ENCODE data around the gene C4BPA. TPM values are rescaled to one million over a fixed set of nuclear protein-coding genes. Genes with fewer than 3 reads are reported as not detected.

The C4BPA gene
- not detected for polyA plus RNA-seq (2012; ENCODE audit: insufficient read length, low read depth)

DNA sequence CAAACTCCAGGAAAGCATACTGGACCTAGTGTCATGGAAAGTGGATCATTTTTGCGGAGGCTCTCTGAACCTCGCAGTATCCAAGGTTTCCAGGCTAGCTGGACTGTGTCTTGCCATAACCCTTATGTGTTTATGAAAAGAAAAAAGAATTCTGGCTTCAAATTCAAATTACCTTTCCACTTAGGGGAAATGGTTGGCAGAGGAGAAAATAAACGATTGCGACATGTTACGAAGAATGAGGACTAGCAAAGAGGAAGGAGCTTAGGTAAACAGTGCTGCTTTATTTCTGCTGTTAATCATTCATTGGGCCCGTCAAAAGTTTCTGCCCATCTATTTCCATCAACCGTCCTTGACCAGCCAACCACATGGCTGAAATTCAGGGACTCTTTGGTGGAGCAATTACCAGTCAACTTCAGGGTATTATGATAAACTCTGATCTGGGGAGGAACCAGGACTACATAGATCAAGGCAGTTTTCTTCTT lies at the start of gene C4BPA:
Gene C4BPA (plus strand): TSS at position 342 of the 482 bp plus-strand sequence. CDS start 8,793 bp downstream, outside the sequence.
- TF ChIP-seq, protein P1, sequence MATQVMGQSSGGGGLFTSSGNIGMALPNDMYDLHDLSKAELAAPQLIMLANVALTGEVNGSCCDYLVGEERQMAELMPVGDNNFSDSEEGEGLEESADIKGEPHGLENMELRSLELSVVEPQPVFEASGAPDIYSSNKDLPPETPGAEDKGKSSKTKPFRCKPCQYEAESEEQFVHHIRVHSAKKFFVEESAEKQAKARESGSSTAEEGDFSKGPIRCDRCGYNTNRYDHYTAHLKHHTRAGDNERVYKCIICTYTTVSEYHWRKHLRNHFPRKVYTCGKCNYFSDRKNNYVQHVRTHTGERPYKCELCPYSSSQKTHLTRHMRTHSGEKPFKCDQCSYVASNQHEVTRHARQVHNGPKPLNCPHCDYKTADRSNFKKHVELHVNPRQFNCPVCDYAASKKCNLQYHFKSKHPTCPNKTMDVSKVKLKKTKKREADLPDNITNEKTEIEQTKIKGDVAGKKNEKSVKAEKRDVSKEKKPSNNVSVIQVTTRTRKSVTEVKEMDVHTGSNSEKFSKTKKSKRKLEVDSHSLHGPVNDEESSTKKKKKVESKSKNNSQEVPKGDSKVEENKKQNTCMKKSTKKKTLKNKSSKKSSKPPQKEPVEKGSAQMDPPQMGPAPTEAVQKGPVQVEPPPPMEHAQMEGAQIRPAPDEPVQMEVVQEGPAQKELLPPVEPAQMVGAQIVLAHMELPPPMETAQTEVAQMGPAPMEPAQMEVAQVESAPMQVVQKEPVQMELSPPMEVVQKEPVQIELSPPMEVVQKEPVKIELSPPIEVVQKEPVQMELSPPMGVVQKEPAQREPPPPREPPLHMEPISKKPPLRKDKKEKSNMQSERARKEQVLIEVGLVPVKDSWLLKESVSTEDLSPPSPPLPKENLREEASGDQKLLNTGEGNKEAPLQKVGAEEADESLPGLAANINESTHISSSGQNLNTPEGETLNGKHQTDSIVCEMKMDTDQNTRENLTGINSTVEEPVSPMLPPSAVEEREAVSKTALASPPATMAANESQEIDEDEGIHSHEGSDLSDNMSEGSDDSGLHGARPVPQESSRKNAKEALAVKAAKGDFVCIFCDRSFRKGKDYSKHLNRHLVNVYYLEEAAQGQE (IDR thresholded peaks at IDR 0.05; ENCODE audit: insufficient read depth in 1 of 2, low read depth in 2 of 2, low read length in 2 of 2) = no peak
- TF ChIP-seq TAF1 (IDR thresholded peaks at IDR 0.05; ENCODE audit: borderline replicate concordance, insufficient read depth, low read length) (no peak), FOXP2 (optimal IDR thresholded peaks at IDR 0.05; ENCODE audit: borderline replicate concordance, extremely low read depth, extremely low read length, insufficient read depth) (no peak), SIN3A (IDR thresholded peaks at IDR 0.05; ENCODE audit: borderline replicate concordance, insufficient read depth, low read length) (no peak), POLR2AphosphoS5 (IDR thresholded peaks at IDR 0.05; ENCODE audit: low read depth, low read length) (no peak)

DNA sequence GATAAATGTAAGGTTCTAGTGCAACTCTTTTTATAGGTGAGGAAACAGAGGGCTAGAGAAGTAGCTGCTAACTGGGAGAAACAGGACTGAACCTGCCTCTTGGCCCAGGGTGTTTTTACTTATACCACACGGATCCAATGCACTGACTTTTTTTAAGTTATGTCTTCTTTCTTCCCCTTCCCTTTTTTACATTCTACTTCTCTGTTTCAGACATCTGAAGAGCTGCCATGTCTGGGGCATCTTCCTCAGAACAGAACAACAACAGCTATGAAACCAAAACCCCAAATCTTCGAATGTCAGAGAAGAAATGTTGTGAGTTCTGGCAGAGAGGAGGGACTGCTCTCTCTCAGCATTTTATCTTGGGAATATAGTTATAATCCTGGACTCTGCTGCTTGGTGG lies 49.5 kb upstream of the C4BPA start:
- TF ChIP-seq FOXP2 (optimal IDR thresholded peaks at IDR 0.05; ENCODE audit: borderline replicate concordance, extremely low read depth, extremely low read length, insufficient read depth) (no peak), POLR2AphosphoS5 (IDR thresholded peaks at IDR 0.05; ENCODE audit: low read depth, low read length) (no peak)

GRCh38 chr1:207055386-207056001 lies 48.5 kb upstream of the C4BPA start:
- no peak for TF ChIP-seq FOXP2 (optimal IDR thresholded peaks at IDR 0.05; ENCODE audit: borderline replicate concordance, extremely low read depth, extremely low read length, insufficient read depth)
- TF ChIP-seq TAF1 (IDR thresholded peaks at IDR 0.05; ENCODE audit: borderline replicate concordance, insufficient read depth, low read length) = no peak
- TF ChIP-seq, protein P1 (IDR thresholded peaks at IDR 0.05; ENCODE audit: insufficient read depth in 1 of 2, low read depth in 2 of 2, low read length in 2 of 2) = no peak
- no peak for TF ChIP-seq SIN3A (IDR thresholded peaks at IDR 0.05; ENCODE audit: borderline replicate concordance, insufficient read depth, low read length)
- TF ChIP-seq POLR2AphosphoS5 (IDR thresholded peaks at IDR 0.05; ENCODE audit: low read depth, low read length) = no peak

DNA sequence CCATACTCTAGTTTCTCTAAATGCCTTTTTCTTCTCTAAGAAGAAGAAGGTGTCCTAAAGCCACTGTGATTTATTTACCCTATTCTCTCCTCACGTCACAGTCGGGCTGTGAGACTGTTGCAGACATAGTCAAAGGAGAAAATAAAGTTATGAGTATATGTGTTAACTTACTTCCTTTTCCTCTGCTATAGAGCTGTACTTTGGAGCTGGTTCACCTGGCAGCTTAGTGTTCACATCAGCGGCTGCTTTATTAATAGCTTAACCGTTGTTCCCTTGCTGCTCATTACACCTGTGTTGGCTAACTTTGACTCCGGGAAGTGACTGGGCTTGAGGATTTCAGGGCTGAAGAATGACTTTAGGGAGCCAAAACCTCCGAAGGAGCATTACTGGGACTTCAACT lies 47.4 kb upstream of the C4BPA start:
- TF ChIP-seq SIN3A (IDR thresholded peaks at IDR 0.05; ENCODE audit: borderline replicate concordance, insufficient read depth, low read length) = no peak
- TF ChIP-seq FOXP2 (optimal IDR thresholded peaks at IDR 0.05; ENCODE audit: borderline replicate concordance, extremely low read depth, extremely low read length, insufficient read depth) = no peak
- TF ChIP-seq, protein P1 (IDR thresholded peaks at IDR 0.05; ENCODE audit: insufficient read depth in 1 of 2, low read depth in 2 of 2, low read length in 2 of 2) = no peak
- no peak for TF ChIP-seq POLR2AphosphoS5 (IDR thresholded peaks at IDR 0.05; ENCODE audit: low read depth, low read length)
- TF ChIP-seq TAF1 (IDR thresholded peaks at IDR 0.05; ENCODE audit: borderline replicate concordance, insufficient read depth, low read length) = no peak

DNA sequence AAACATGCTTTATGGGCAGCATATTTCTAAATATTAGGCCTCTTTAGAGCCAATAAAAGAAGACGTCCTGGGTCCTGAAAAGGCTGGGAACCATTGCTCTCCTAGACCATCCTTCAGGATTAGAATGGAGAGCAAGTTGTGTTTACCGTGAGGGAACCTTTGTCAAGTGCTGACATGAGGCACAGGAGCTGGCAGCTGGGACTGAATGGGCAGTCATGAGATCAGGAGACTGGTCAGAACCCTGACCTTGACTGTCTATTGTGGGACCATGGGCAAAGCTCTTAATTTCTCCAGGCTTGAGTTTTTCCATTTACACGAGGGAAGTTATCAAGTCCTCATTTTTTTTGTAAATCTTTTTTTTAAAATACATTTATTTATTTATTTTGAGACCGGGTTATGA lies 45.8 kb upstream of the C4BPA start:
- TF ChIP-seq SIN3A (IDR thresholded peaks at IDR 0.05; ENCODE audit: borderline replicate concordance, insufficient read depth, low read length) (no peak), FOXP2 (optimal IDR thresholded peaks at IDR 0.05; ENCODE audit: borderline replicate concordance, extremely low read depth, extremely low read length, insufficient read depth) (no peak), POLR2AphosphoS5 (IDR thresholded peaks at IDR 0.05; ENCODE audit: low read depth, low read length) (no peak), TAF1 (IDR thresholded peaks at IDR 0.05; ENCODE audit: borderline replicate concordance, insufficient read depth, low read length) (no peak)
- TF ChIP-seq, protein P1 (IDR thresholded peaks at IDR 0.05; ENCODE audit: insufficient read depth in 1 of 2, low read depth in 2 of 2, low read length in 2 of 2) = no peak

All from PFSK-1 (cell line).